GM12872 (cell line): ENCODE results near the gene PRRT2.

Experiments
- TF ChIP-seq, protein P1 (sequence below): IDR thresholded peaks from 3 replicates; pipeline ENCODE4 v1.5.1; 2011; ENCODE audit warnings: low read depth, mild to moderate bottlenecking, low read length, moderate library complexity; ENCODE audit not compliant: insufficient read depth

PRRT2 gene

DNA sequence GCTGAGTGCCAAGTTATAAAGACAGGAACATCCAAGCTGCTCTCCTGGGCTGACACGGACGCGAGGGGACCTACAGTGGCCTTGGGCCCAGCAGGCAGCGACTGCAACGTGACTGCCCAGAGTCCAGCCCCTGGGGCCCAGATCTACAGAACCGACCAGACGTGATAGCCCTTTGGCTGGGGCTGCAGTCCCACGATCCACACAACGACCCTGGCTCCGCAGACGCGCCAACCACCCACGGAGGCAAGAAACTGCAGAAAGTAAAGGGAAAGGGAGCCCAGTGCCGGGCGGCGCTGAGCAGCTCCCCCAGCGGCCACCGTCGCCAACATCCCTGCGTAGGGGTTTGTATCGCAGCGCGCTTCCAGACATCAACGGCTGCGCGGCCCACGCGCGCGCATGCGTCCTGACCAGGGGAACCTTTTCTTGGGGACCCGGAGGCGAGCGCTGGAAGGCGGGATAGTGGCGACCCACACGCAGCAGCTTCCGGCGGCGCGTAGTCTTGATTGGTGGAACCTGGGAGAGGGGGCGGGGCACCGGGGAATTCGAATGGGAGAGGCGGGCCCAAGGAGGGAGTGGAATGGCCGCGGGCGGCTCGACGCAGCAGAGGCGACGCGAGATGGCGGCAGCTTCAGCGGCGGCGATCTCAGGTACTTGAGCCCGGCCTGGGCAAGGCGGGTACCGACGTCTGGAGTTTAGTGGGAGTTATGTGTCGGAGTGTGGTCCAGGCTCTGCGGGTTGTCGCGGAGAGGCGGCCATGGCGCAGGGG, 21.6 kb upstream of the PRRT2 start, which contains the start of gene KIF22:
Gene KIF22 (plus strand): TSS at position 569 of the 766 bp plus-strand sequence. CDS start 9 bp downstream, at position 578.
- TF ChIP-seq, protein P1, sequence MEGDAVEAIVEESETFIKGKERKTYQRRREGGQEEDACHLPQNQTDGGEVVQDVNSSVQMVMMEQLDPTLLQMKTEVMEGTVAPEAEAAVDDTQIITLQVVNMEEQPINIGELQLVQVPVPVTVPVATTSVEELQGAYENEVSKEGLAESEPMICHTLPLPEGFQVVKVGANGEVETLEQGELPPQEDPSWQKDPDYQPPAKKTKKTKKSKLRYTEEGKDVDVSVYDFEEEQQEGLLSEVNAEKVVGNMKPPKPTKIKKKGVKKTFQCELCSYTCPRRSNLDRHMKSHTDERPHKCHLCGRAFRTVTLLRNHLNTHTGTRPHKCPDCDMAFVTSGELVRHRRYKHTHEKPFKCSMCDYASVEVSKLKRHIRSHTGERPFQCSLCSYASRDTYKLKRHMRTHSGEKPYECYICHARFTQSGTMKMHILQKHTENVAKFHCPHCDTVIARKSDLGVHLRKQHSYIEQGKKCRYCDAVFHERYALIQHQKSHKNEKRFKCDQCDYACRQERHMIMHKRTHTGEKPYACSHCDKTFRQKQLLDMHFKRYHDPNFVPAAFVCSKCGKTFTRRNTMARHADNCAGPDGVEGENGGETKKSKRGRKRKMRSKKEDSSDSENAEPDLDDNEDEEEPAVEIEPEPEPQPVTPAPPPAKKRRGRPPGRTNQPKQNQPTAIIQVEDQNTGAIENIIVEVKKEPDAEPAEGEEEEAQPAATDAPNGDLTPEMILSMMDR: peak; percentile 84

DNA sequence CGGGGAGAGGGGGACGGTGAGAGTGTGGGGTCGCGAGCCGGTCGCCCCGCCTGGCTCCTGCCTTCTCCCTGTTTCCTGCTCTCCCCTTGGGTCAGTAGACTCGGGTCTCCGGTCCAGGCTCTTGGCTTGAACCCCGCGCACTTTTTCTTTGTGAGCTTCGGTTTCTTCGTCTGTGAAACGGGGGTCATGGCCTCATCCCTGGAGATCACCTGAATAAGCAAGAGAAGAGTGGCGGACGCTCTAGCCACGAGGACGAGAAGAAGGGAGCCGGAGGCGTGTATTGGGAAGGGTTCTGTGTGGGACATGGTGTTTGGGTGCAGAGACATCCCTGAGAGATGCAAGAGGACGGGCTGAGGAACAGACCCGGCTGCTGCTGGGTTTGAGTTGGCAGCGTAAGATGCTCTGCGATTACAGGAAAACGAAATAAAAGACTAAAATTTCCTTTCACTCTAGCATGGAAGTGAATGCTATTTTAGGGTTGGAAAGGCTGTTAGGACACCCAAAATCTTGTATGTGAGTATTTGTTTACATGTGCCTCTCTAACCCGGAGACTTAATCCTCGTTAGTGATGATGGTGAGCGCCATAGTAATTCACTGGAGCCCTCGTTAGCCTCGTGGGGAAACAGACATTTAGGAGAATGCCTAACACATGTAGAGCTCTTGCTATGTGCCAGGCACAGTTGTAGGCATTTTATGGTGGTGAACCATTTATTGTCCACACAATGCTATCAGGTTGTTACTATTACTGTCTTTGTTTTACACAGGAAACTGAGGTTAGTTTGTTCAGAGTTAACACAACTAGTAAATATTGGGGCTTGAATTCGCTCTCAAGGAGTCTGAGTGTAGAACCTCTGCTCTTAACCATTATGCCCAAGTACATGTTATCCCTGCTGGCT, 20.8 kb upstream of the PRRT2 start:
- TF ChIP-seq, protein P1: no peak

DNA sequence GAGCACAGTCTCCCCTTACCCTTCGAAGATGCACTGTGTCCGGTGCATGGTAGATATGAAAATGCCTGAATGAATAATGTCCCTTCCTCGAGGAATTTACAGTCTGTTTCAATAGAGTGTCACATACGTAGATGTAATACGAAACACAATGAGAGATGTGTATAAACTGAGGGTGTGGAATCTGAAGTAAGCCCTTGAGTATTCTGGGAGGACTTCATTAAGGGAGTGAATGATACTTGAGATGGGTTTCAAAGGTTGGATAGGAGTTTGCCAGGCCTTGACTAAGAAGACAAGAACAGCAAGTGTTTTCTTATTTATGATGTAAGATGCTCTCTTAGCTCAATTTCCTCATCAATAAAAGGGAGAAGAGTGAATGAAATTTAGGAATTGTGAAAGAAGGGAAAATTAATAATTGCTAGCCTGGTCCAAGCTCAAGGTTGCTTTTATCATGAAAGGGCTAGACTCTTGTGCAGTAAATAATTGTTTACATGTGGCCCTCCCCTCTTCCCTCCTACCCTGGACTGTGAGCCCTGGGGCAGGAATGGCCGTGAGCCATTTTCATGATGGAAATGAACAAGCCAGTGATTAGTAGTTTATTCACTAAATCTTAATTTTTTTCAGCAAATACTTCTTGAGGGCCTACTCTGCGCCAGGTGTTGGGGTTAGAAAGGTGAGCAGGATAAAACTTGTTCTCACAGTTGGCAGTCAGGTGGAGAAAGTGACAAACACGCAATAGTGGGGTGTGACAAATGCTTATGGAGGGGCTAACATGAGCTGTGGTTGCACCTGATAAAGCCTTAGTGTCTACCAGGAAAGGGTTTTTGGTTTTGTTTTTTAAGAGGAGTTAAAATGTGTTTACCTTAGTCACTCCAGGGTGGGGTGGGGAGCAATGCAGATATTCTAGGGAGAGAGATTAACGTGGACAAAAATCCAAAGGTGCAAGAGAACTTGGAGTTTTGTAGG, 19.9 kb upstream of the PRRT2 start:
- TF ChIP-seq, protein P1: no peak

DNA sequence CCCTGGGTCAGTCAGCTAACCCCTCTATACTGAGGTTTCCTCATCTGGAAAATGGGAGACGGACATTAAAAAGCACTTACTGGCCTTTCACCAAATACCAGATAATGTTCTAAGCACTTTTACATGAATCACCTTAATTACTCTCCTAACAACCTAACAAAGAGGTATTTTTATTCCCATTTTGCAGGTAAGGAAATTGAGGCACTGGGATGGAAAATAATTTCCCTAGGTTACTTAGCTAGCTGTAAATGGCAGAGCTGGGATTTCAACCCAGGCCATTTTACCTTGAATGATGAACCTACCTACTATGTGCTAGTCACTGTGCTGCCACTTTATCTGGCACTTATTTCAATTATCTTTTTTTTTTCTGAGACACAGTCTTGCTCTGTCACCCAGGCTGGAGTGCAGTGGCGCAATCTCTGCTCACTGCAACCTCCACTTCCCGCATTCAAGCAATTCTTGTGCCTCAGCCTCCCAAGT, 17.7 kb upstream of the PRRT2 start:
- TF ChIP-seq, protein P1: no peak

DNA sequence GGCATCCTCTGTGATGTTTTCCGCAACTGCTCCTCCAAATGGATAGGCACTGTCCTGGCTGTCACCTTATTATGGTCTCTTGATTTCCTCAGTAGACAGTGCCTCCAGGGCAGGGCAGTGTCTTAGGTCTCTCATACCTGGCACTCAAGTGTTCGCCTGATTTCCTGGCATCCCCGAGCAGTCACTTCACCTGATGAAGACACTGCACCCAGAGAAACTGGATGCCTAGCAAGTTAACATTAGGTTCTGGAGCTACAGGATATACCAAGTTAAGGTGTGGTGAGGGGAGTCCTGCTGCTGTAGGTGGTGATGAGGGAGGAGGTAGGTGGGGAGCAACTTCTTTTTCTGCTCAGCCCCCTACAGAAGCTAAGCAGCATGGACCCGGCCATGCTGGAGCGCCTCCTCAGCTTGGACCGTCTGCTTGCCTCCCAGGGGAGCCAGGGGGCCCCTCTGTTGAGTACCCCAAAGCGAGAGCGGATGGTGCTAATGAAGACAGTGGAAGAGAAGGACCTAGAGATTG, 9.5 kb upstream of the PRRT2 start:
- TF ChIP-seq, protein P1: no peak

DNA sequence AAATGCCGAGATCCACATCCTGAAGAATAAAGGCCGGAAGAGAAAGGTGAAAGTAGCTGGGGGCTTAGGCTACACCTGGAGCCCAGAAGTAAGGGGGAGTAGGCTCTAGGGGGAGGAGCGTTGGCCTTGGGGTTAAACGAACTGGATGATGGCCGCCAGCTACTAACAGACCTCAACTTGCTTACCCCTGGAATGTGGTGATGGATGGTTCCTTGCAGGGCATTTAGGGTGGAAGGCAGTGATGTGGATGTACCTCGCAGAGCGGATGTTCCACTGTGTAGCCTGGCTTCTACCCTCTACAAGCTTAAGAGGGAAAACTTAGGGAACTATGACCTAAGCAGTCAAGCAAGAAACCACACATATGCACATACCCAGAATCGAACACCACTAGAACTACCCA, 8.0 kb upstream of the PRRT2 start:
- TF ChIP-seq, protein P1: no peak
